ENCODE results near the gene CMTM5.
"Not testable (repeated sequence)": the region's sequence is repeated elsewhere in the genome, so short reads cannot be mapped to it uniquely, and the experiment has no call there.

CMTM5 gene

GRCh38 chr14:23382276-23382675 lies 5.4 kb downstream of the CMTM5 start:
- no peak for TF ChIP-seq CTCF (conservative IDR thresholded peaks at IDR 0.05; ENCODE audit: control insufficient read depth, insufficient read depth, low read depth, low read length)
- H3K4me3 ChIP-seq (ENCODE audit: control insufficient read depth, low read depth, low read length), result no peak overlapping the region
- no peak for DNase-seq (ENCODE audit: low read depth)

DNA sequence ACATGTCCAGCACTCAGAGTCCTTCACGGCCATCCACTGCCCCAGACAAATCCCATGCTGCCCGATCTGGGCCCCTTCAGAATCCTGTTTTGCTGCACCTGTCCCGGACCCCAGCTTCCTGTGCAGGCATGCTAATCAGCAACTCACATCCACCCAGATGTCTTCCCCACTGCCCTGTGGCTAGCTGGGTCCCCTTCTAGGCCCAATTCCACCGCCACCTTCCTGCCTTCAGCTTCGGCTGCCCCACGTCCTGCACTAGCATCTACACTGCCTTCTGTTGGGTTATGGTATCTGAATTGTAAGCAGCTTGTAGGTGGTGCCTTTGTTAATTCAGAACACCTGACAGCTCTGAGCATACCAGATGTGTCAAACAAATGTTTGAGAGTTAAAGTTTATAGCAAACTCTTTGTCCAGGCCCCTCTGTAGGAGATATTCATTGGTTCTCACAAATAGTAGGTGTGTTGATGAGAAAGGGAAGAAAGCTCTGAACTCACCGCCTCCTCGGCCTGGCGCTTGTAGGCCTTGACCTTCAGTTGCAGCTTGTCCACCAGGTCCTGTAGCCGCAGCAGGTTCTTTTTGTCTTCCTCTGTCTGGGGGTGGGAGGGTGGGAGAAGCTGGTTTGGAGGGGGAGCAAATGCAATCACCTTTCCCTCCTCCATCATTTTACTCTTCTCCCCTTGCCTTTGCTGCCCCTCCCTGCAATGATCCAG lies 6.0 kb downstream of the CMTM5 start:
- no peak for TF ChIP-seq CTCF (conservative IDR thresholded peaks at IDR 0.05; ENCODE audit: control insufficient read depth, insufficient read depth, low read depth, low read length)
- no peak for DNase-seq (ENCODE audit: low read depth)
- H3K4me3 ChIP-seq (ENCODE audit: control insufficient read depth, low read depth, low read length), result no peak overlapping the region

DNA sequence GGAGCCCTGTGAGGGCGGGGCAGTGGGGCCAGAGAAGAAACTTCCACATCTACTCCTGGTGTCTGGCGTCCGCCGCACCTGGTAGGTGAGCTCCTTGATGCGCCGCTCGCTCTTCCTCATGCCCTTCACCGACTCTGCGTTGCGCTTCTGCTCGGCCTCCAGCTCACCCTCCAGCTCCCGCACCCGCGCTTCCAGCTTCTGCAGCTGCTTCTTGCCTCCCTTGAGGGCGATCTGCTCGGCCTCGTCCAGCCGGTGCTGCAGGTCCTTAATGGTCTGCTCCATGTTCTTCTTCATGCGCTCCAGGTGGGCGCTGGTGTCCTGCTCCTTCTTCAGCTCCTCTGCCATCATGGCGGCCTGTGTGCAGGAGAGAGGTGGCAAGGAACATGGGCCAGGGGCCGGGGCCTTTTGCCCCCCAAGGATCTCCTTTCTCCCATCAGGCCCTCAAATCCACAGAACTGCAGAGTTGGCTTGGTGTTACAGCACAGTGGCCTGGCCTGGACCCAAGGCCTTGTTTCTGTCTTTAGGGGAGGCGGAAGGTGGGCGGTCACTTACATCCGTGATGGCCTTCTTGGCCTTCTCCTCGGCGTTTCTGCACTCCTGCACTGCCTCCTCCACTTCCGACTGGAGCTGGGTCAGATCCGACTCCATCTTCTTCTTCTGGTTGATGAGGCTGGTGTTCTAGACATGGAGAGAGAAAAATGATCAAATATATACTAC lies 7.7 kb downstream of the CMTM5 start:
- H3K4me3 ChIP-seq (ENCODE audit: control insufficient read depth, low read depth, low read length), result no peak overlapping the region
- no peak for DNase-seq (ENCODE audit: low read depth)
- no peak for TF ChIP-seq CTCF (conservative IDR thresholded peaks at IDR 0.05; ENCODE audit: control insufficient read depth, insufficient read depth, low read depth, low read length)

GRCh38 chr14:23385244-23385641 lies 8.4 kb downstream of the CMTM5 start:
- TF ChIP-seq CTCF (conservative IDR thresholded peaks at IDR 0.05; ENCODE audit: control insufficient read depth, insufficient read depth, low read depth, low read length), result no peak
- H3K4me3 ChIP-seq (ENCODE audit: control insufficient read depth, low read depth, low read length), result no peak overlapping the region
- DNase-seq (ENCODE audit: low read depth), result no peak

- DNase-seq (ENCODE audit: low read depth), result no peak
- H3K4me3 ChIP-seq (ENCODE audit: control insufficient read depth, low read depth, low read length), result no peak overlapping the region
- no peak for TF ChIP-seq CTCF (conservative IDR thresholded peaks at IDR 0.05; ENCODE audit: control insufficient read depth, insufficient read depth, low read depth, low read length)
These were observed 8.9 kb downstream of the CMTM5 start for GRCh38 chr14:23385642-23386265.

DNA sequence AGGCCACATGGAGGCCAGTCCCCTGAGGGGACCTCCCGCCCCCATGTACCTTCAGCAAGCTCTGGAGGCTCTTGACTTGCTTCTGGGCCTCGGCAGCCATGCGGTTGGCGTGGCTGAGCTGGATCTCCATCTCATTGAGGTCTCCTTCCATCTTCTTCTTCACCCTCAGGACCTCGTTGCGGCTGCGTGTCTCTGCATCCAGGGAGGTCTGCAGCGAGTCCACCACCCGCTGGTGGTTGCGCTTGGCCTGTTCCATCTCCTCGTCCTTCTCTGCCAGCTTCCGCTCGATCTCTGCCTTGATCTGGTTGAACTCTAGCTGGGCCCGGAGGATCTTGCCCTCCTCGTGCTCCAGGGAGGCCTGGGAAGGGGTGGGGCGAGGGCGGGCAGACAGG lies 9.4 kb downstream of the CMTM5 start:
- not testable (repeated sequence) for DNase-seq (ENCODE audit: low read depth); H3K4me3 ChIP-seq (ENCODE audit: control insufficient read depth, low read depth, low read length)

DNA sequence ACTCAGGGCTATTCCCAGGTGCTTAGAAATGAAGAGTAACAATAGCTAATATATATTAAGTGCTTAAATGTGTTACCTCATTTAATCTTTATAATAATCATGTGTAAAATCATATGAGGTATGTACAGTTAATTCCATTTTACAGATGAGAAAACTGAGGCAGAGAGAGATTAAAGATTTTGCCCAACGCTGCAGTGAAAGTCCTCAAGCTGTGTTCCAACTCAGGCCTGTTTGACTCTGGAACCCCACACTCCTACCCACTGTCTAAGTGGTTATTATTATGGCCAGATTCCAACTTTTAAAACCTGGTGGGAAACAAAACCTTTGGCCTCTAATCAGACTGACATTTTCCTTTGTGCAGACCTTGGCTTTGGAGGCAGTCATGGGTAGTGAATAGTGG lies 10.2 kb downstream of the CMTM5 start:
- no peak for DNase-seq (ENCODE audit: low read depth)
- TF ChIP-seq CTCF (conservative IDR thresholded peaks at IDR 0.05; ENCODE audit: control insufficient read depth, insufficient read depth, low read depth, low read length), result no peak
- H3K4me3 ChIP-seq (ENCODE audit: control insufficient read depth, low read depth, low read length), result no peak overlapping the region

All from fibroblast of mammary gland (primary cell).